Skin of body (tissue), 2 donors: Measurements from ENCODE around the gene GPX4. TPM values are rescaled to one million over a fixed set of nuclear protein-coding genes. Genes with fewer than 3 reads are reported as not detected.

Experiments used
- DNase-seq: peaks from one replicate; lab custom pipeline; 2025; lab: John Stamatoyannopoulos, UW
- total RNA-seq: library from RNA; depleted of rRNA; stranded (reverse); fragments of >200 nt; gene quantifications from one replicate; pipeline ENCODE4 v1.2.3, GENCODE V29; 2014

Gene GPX4
- total RNA-seq, 1 donor from 2014 or later: 105 TPM

GRCh38 chr19:1130771-1131717, 27.2 kb downstream of the GPX4 start:
- no peak for DNase-seq

- peak; percentile 25 for DNase-seq
These were observed 28.1 kb downstream of the GPX4 start for GRCh38 chr19:1131718-1132551.

GRCh38 chr19:1132552-1133383, 29.0 kb downstream of the GPX4 start:
- no peak for DNase-seq

- no peak for DNase-seq
These were observed 29.7 kb downstream of the GPX4 start for GRCh38 chr19:1133471-1133929.

GRCh38 chr19:1134431-1134830, 30.6 kb downstream of the GPX4 start:
- DNase-seq: no peak

GRCh38 chr19:1135454-1135853, 31.7 kb downstream of the GPX4 start:
- DNase-seq: no peak

GRCh38 chr19:1136201-1136600, 32.4 kb downstream of the GPX4 start:
- DNase-seq: no peak

- DNase-seq: no peak
These were observed 33.0 kb downstream of the GPX4 start for GRCh38 chr19:1136621-1137317.

- DNase-seq: no peak
These were observed 34.3 kb downstream of the GPX4 start for GRCh38 chr19:1138121-1138520.

GRCh38 chr19:1139126-1139525, 35.3 kb downstream of the GPX4 start:
- no peak for DNase-seq

GRCh38 chr19:1140272-1141027, 36.7 kb downstream of the GPX4 start:
- DNase-seq: no peak

GRCh38 chr19:1141944-1142343, 38.1 kb downstream of the GPX4 start:
- no peak for DNase-seq

- no peak for DNase-seq
These were observed 40.1 kb downstream of the GPX4 start for GRCh38 chr19:1143828-1144399.

GRCh38 chr19:1144741-1145140, 40.9 kb downstream of the GPX4 start:
- DNase-seq: no peak

- no peak for DNase-seq
These were observed 42.0 kb downstream of the GPX4 start for GRCh38 chr19:1145635-1146411.

GRCh38 chr19:1146412-1146699, 42.6 kb downstream of the GPX4 start:
- no peak for DNase-seq

GRCh38 chr19:1146858-1147780, 43.3 kb downstream of the GPX4 start:
- no peak for DNase-seq
